Keratinocyte (primary cell): Measurements from ENCODE around the gene DIPK1B.
A peak's percentile ranks its signal among the peaks of the same experiment; 100 is the strongest.

ENCODE experiments used
- EZH2 ChIP-seq: IDR thresholded peaks from one replicate; pipeline ENCODE4 v1.6.1; 2012; ENCODE audit warnings: inconsistent platforms, mild to moderate bottlenecking, low read length, moderate library complexity
- TF ChIP-seq, protein P1 (sequence below), 3 experiments: IDR thresholded peaks in 1 of 3; conservative IDR thresholded peaks in 1 of 3; optimal IDR thresholded peaks in 1 of 3; 2 replicates in 2 of 3; 3 replicates in 1 of 3; pipeline versions ENCODE3 to v1.5.1; 2011; ENCODE audit warnings: low read length in 3 of 3, mild to moderate bottlenecking in 3 of 3, moderate library complexity in 2 of 3, control low read depth in 1 of 3, inconsistent platforms in 1 of 3; ENCODE audit not compliant: insufficient read depth in 2 of 3; ENCODE audit errors: extremely low read depth in 1 of 3

- TF ChIP-seq, protein P1, sequence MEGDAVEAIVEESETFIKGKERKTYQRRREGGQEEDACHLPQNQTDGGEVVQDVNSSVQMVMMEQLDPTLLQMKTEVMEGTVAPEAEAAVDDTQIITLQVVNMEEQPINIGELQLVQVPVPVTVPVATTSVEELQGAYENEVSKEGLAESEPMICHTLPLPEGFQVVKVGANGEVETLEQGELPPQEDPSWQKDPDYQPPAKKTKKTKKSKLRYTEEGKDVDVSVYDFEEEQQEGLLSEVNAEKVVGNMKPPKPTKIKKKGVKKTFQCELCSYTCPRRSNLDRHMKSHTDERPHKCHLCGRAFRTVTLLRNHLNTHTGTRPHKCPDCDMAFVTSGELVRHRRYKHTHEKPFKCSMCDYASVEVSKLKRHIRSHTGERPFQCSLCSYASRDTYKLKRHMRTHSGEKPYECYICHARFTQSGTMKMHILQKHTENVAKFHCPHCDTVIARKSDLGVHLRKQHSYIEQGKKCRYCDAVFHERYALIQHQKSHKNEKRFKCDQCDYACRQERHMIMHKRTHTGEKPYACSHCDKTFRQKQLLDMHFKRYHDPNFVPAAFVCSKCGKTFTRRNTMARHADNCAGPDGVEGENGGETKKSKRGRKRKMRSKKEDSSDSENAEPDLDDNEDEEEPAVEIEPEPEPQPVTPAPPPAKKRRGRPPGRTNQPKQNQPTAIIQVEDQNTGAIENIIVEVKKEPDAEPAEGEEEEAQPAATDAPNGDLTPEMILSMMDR (optimal IDR thresholded peaks at IDR 0.05 in 1 of 3, IDR thresholded peaks at IDR 0.05 in 1 of 3, conservative IDR thresholded peaks at IDR 0.05 in 1 of 3; ENCODE audit: extremely low read depth in 1 of 3, insufficient read depth in 2 of 3, low read length in 3 of 3) = peak; percentile 19 to 84 (median 62)
- no peak for TF ChIP-seq EZH2
These were observed 57.4 kb downstream of the DIPK1B start for GRCh38 chr9:136769710-136770191.
